H1 (cell line): ENCODE data around the gene TASP1.

ENCODE experiments used
- ATF3 ChIP-seq: IDR thresholded peaks from 2 replicates; pipeline ENCODE4 v1.6.1; 2011; ENCODE audit warnings: low read depth, mild to moderate bottlenecking, low read length; ENCODE audit not compliant: insufficient read depth
- KDM1A ChIP-seq: fragments of 200-600, 300-600 bp; sonication (generic); IDR thresholded peaks from 2 replicates; pipeline ENCODE4 v1.7.1; 2016; ENCODE audit warnings: mild to moderate bottlenecking, low read length, borderline replicate concordance
- NRF1 ChIP-seq: IDR thresholded peaks from 2 replicates; pipeline ENCODE4 v1.6.1; 2011; ENCODE audit warnings: mild to moderate bottlenecking, low read depth, low read length, improper control_type of control experiment
- POLR2A ChIP-seq, 2 experiments: IDR thresholded peaks; 1 replicate in 1 of 2; 2 replicates in 1 of 2; pipeline ENCODE4 v1.6.1; 2011; ENCODE audit warnings: low read depth in 2 of 2, low read length in 2 of 2, mild to moderate bottlenecking in 2 of 2; ENCODE audit errors: control extremely low read depth in 1 of 2
- POLR2AphosphoS5 ChIP-seq: IDR thresholded peaks from 2 replicates; pipeline ENCODE4 v1.6.1; 2011; ENCODE audit warnings: low read depth, low read length
- SIRT6 ChIP-seq: IDR thresholded peaks from one replicate; pipeline ENCODE4 v1.7.1; 2012; ENCODE audit warnings: low read length, inconsistent platforms
- SRF ChIP-seq: IDR thresholded peaks from 2 replicates; pipeline ENCODE4 v1.6.1; 2011; ENCODE audit warnings: mild to moderate bottlenecking, low read depth, low read length, moderate library complexity
- TAF1 ChIP-seq: IDR thresholded peaks from 2 replicates; pipeline ENCODE4 v1.6.1; 2011; ENCODE audit warnings: mild to moderate bottlenecking, low read depth, low read length
- USF2 ChIP-seq: IDR thresholded peaks from 2 replicates; pipeline ENCODE4 v1.6.1; 2011; ENCODE audit warnings: low read length, improper control_type of control experiment
- TF ChIP-seq, protein P1 (sequence below), 3 experiments: IDR thresholded peaks; 1 replicate in 2 of 3; 2 replicates in 1 of 3; pipeline versions ENCODE4 v1.5.1 to v1.6.1; 2011; ENCODE audit warnings: low read length in 3 of 3, mild to moderate bottlenecking in 3 of 3, inconsistent platforms in 2 of 3, low read depth in 1 of 3, moderate library complexity in 1 of 3; ENCODE audit not compliant: insufficient read depth in 1 of 3; ENCODE audit errors: control extremely low read depth in 1 of 3

GRCh38 chr20:13685623-13686022 lies 46.9 kb upstream of the TASP1 start:
- no peak for TF ChIP-seq KDM1A
- TF ChIP-seq, protein P1, sequence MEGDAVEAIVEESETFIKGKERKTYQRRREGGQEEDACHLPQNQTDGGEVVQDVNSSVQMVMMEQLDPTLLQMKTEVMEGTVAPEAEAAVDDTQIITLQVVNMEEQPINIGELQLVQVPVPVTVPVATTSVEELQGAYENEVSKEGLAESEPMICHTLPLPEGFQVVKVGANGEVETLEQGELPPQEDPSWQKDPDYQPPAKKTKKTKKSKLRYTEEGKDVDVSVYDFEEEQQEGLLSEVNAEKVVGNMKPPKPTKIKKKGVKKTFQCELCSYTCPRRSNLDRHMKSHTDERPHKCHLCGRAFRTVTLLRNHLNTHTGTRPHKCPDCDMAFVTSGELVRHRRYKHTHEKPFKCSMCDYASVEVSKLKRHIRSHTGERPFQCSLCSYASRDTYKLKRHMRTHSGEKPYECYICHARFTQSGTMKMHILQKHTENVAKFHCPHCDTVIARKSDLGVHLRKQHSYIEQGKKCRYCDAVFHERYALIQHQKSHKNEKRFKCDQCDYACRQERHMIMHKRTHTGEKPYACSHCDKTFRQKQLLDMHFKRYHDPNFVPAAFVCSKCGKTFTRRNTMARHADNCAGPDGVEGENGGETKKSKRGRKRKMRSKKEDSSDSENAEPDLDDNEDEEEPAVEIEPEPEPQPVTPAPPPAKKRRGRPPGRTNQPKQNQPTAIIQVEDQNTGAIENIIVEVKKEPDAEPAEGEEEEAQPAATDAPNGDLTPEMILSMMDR (IDR thresholded peaks at IDR 0.05; ENCODE audit: control extremely low read depth in 1 of 3, insufficient read depth in 1 of 3, low read depth in 1 of 3, low read length in 3 of 3) = no peak
- TF ChIP-seq POLR2AphosphoS5 = no peak
- no peak for TF ChIP-seq USF2
- no peak for TF ChIP-seq NRF1
- no peak for TF ChIP-seq SIRT6
- no peak for TF ChIP-seq ATF3
- no peak for TF ChIP-seq POLR2A (IDR thresholded peaks at IDR 0.05; ENCODE audit: control extremely low read depth in 1 of 2, low read depth in 2 of 2, low read length in 2 of 2)
- no peak for TF ChIP-seq SRF
- TF ChIP-seq TAF1 = no peak
